Body of pancreas (tissue), 4 donors: ENCODE data around the gene DDR1.

Source experiments
- CTCF ChIP-seq, 7 experiments: fragments of 450-650 bp in 4 of 7; fragments of 200-600 bp in 3 of 7; sonication (generic) in 3 of 7; IDR thresholded peaks; one replicate each; pipeline ENCODE4 v1.5.1; 2016 to 2019; ENCODE audit warnings: antibody characterized with exemption in 7 of 7
- POLR2A ChIP-seq, 3 donors: fragments of 450-650 bp; IDR thresholded peaks; one replicate each; pipeline ENCODE4 v1.6.1; 2016; ENCODE audit warnings: antibody characterized with exemption in 3 of 3, mild to moderate bottlenecking in 2 of 3

DNA sequence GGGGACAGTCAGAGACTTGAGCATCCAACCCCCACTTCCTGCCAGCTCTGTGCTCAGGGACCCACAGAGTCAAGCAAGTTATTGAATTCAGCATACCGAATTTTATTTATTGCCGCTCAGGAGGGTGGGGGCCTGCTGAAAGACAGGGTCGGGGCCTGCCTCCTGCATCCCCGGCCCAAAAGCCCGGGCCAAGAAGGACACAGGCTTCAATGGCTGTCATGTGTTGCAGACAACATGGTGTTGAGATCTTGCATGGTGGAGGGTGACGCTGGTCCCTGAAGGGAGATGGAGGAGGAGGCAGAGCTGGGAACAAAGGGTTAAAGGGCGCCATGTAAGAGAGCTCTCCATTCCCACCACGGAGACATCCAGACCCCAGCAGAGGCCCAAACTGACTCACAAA, 47.0 kb downstream of the DDR1 start:
- TF ChIP-seq CTCF (IDR thresholded peaks at IDR 0.05) (no peak), POLR2A (IDR thresholded peaks at IDR 0.05) (no peak)
